NCI-H446 treated with DMSO at 0.1 percent for 48 hours (cell line): ENCODE data around the gene ASCL1.

ENCODE experiments used
- DNase-seq: peaks from one replicate; lab custom pipeline; 2025; lab: John Stamatoyannopoulos, UW

ASCL1 gene

GRCh38 chr12:102957339-102958050, at the start of gene ASCL1:
ASCL1 (plus strand) TSS chr12:102957674; CDS start chr12:102958245, 571 bp downstream.
- DNase-seq = no peak

- DNase-seq = no peak
Measured at GRCh38 chr12:102907918-102908317, 49.6 kb upstream of the ASCL1 start.

GRCh38 chr12:102910137-102910536, 47.3 kb upstream of the ASCL1 start:
- DNase-seq = no peak

GRCh38 chr12:102910792-102911191, 46.7 kb upstream of the ASCL1 start:
- DNase-seq = no peak

- no peak for DNase-seq
Measured at GRCh38 chr12:102911320-102911719, 46.2 kb upstream of the ASCL1 start.

GRCh38 chr12:102912258-102912657, 45.2 kb upstream of the ASCL1 start:
- DNase-seq = no peak

- no peak for DNase-seq
Measured at GRCh38 chr12:102913453-102914226, 43.8 kb upstream of the ASCL1 start.

GRCh38 chr12:102916252-102917025, 41.0 kb upstream of the ASCL1 start:
- DNase-seq = no peak

- no peak for DNase-seq
Measured at GRCh38 chr12:102917026-102917787, 40.3 kb upstream of the ASCL1 start, which contains the start of gene PAH. PAH (minus strand) TSS chr12:102917244; CDS start chr12:102917130, 114 bp downstream.

GRCh38 chr12:102918840-102919239, 38.6 kb upstream of the ASCL1 start:
- no peak for DNase-seq

GRCh38 chr12:102920271-102920670, 37.2 kb upstream of the ASCL1 start:
- no peak for DNase-seq

GRCh38 chr12:102921240-102921639, 36.2 kb upstream of the ASCL1 start:
- no peak for DNase-seq

- DNase-seq = no peak
Measured at GRCh38 chr12:102927220-102927619, 30.3 kb upstream of the ASCL1 start.

GRCh38 chr12:102933168-102933567, 24.3 kb upstream of the ASCL1 start:
- no peak for DNase-seq

GRCh38 chr12:102939059-102939458, 18.4 kb upstream of the ASCL1 start:
- no peak for DNase-seq

GRCh38 chr12:102939670-102940222, 17.7 kb upstream of the ASCL1 start:
- no peak for DNase-seq

GRCh38 chr12:102946042-102946441, 11.4 kb upstream of the ASCL1 start:
- DNase-seq = no peak

GRCh38 chr12:102948941-102949352, 8.5 kb upstream of the ASCL1 start:
- DNase-seq = no peak

- no peak for DNase-seq
Measured at GRCh38 chr12:102950107-102950949, 7.1 kb upstream of the ASCL1 start.

GRCh38 chr12:102950950-102951619, 6.4 kb upstream of the ASCL1 start:
- no peak for DNase-seq
